Peyer's patch (tissue), 4 donors: ENCODE measurements around the gene STXBP1. TPM values are rescaled to one million over a fixed set of nuclear protein-coding genes. Genes with fewer than 3 reads are reported as not detected.
A peak's percentile ranks its signal among the peaks of the same experiment; 100 is the strongest.

ENCODE experiments used
- DNase-seq, 3 donors: peaks; one replicate each; pipeline ENCODE4 v3.0.0-alpha.2; 2017 to 2019
- H3K27ac ChIP-seq, 4 donors: fragments of 200-600 bp; sonication (generic); one replicate each; pipeline ENCODE4 v1.5.1; 2016 to 2019
- H3K27me3 ChIP-seq, 2 donors: fragments of 200-600 bp; sonication (generic); one replicate each; pipeline ENCODE4 v1.5.1; 2019
- H3K36me3 ChIP-seq, 3 donors: fragments of 200-600 bp; sonication (generic); one replicate each; pipeline ENCODE4 v1.5.1; 2016 to 2019
- H3K4me1 ChIP-seq, 4 donors: fragments of 200-600 bp; sonication (generic); one replicate each; pipeline ENCODE4 v1.5.1; 2016 to 2019
- H3K4me3 ChIP-seq, 4 donors: fragments of 200-600 bp; sonication (generic); 1 replicate in 3 of 4; 2 replicates in 1 of 4; pipeline ENCODE4 v1.5.1; 2016 to 2019; ENCODE audit warnings: mild to moderate bottlenecking in 1 of 4
- H3K9me3 ChIP-seq, 4 donors: fragments of 200-600 bp; sonication (generic); one replicate each; pipeline ENCODE4 v1.5.1; 2016 to 2019; ENCODE audit warnings: mild to moderate bottlenecking in 1 of 4
- POLR2A ChIP-seq, 2 donors: fragments of 450-650 bp; IDR thresholded peaks; one replicate each; pipeline ENCODE4 v1.5.1; 2017; ENCODE audit warnings: antibody characterized with exemption in 2 of 2, mild to moderate bottlenecking in 2 of 2, moderate library complexity in 2 of 2
- total RNA-seq, 4 donors: library from RNA; depleted of rRNA; stranded (reverse); fragments of >200 nt; gene quantifications; one replicate each; pipeline ENCODE4 v1.1.0, GENCODE V29; 2016
- TF ChIP-seq, protein P1 (sequence below), 6 experiments: fragments of 450-650 bp in 4 of 6; fragments of 200-600 bp in 2 of 6; sonication (generic) in 1 of 6; IDR thresholded peaks; one replicate each; pipeline ENCODE4 v1.5.1; 2017 to 2019; ENCODE audit warnings: antibody characterized with exemption in 6 of 6, mild to moderate bottlenecking in 3 of 6, moderate library complexity in 1 of 6

STXBP1 gene
- total RNA-seq, 4 donors from 2014 or later: 4.4 to 90.8 (median 12.6) TPM

- no peaks in the 10 kb centered on the region for H3K36me3 ChIP-seq
- no peak overlapping the region for H3K4me3 ChIP-seq
- no peaks in the 10 kb centered on the region for H3K4me1 ChIP-seq
- no peak overlapping the region for H3K27ac ChIP-seq
- H3K9me3 ChIP-seq: no peaks in the 10 kb centered on the region
- no peaks in the 10 kb centered on the region for H3K27me3 ChIP-seq
- DNase-seq: no peak
- no peak for TF ChIP-seq POLR2A (IDR thresholded peaks at IDR 0.05)
- TF ChIP-seq, protein P1, sequence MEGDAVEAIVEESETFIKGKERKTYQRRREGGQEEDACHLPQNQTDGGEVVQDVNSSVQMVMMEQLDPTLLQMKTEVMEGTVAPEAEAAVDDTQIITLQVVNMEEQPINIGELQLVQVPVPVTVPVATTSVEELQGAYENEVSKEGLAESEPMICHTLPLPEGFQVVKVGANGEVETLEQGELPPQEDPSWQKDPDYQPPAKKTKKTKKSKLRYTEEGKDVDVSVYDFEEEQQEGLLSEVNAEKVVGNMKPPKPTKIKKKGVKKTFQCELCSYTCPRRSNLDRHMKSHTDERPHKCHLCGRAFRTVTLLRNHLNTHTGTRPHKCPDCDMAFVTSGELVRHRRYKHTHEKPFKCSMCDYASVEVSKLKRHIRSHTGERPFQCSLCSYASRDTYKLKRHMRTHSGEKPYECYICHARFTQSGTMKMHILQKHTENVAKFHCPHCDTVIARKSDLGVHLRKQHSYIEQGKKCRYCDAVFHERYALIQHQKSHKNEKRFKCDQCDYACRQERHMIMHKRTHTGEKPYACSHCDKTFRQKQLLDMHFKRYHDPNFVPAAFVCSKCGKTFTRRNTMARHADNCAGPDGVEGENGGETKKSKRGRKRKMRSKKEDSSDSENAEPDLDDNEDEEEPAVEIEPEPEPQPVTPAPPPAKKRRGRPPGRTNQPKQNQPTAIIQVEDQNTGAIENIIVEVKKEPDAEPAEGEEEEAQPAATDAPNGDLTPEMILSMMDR (IDR thresholded peaks at IDR 0.05): no peak
Observed at GRCh38 chr9:127640908-127641545, 28.9 kb downstream of the STXBP1 start.

DNA sequence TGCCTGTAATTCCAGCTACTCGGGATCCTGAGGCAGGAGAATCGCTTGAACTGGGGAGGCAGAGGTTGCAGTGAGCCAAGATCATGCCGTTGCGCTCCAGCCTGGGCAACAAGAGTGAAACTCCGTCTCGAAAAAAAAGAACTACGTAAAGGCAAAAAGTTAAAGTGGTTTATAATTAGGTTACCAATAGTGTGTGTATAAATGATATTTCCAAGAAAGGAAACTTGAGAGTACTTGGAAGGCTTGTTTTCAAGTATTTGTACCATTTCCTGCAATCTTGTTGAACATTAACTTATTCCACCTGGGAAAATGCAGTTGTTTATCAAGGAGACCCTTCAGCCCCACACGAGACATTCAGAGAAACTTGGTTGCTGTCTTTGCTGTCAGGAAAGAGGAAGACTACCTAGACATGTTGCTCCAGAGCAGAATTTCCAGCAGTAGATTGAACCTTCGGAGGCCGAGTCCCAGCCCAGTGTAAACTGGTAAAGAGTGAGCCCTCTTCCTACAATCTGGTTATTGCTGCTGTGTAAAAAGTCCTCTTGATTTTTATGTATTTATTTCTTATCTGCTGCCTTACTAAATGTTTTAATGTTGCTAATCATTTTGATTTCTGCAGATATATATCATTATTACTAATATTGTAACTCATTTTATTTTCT lies 30.1 kb downstream of the STXBP1 start:
- no peak overlapping the region for H3K27ac ChIP-seq

GRCh38 chr9:127644146-127644827 lies 32.2 kb downstream of the STXBP1 start:
- Histone ChIP-seq H3K9me3 (no peaks in the 10 kb centered on the region), H3K4me3 (no peak overlapping the region), H3K36me3 (no peaks in the 10 kb centered on the region), H3K4me1 (no peaks in the 10 kb centered on the region), H3K27me3 (no peaks in the 10 kb centered on the region), H3K27ac (no peak overlapping the region)
- peak in 1 of 3 donors; percentile 37 for DNase-seq
- TF ChIP-seq POLR2A (IDR thresholded peaks at IDR 0.05): no peak
- TF ChIP-seq, protein P1 (IDR thresholded peaks at IDR 0.05): no peak

More for the DNA sequence above, 30.1 kb downstream of the STXBP1 start:
- no peaks in the 10 kb centered on the region for H3K36me3 ChIP-seq
- no peak for DNase-seq
- H3K9me3 ChIP-seq: no peaks in the 10 kb centered on the region
- H3K4me1 ChIP-seq: no peaks in the 10 kb centered on the region
- H3K4me3 ChIP-seq: no peak overlapping the region
- H3K27me3 ChIP-seq: no peaks in the 10 kb centered on the region
- TF ChIP-seq, protein P1 (IDR thresholded peaks at IDR 0.05): no peak
- TF ChIP-seq POLR2A (IDR thresholded peaks at IDR 0.05): no peak

- TF ChIP-seq, protein P1 (IDR thresholded peaks at IDR 0.05): no peak
- TF ChIP-seq POLR2A (IDR thresholded peaks at IDR 0.05): no peak
- DNase-seq: no peak
- Histone ChIP-seq H3K27ac (peak overlapping the region in 1 of 4 donors; percentile 9), H3K36me3 (no peaks in the 10 kb centered on the region), H3K27me3 (no peaks in the 10 kb centered on the region), H3K4me3 (no peak overlapping the region), H3K4me1 (no peaks in the 10 kb centered on the region), H3K9me3 (no peaks in the 10 kb centered on the region)
Observed at GRCh38 chr9:127644943-127645342, 32.9 kb downstream of the STXBP1 start.

- Histone ChIP-seq H3K27ac (no peak overlapping the region), H3K4me3 (no peak overlapping the region), H3K4me1 (no peaks in the 10 kb centered on the region), H3K27me3 (no peaks in the 10 kb centered on the region), H3K9me3 (no peaks in the 10 kb centered on the region), H3K36me3 (no peaks in the 10 kb centered on the region)
- peak in 1 of 3 donors; percentile 7 for DNase-seq
- TF ChIP-seq POLR2A (IDR thresholded peaks at IDR 0.05): no peak
- TF ChIP-seq, protein P1 (IDR thresholded peaks at IDR 0.05): no peak
Observed at GRCh38 chr9:127647451-127647850, 35.4 kb downstream of the STXBP1 start.
